ENCODE measurements around the gene PPP1R8. TPM values are rescaled to one million over a fixed set of nuclear protein-coding genes. Genes with fewer than 3 reads are reported as not detected.

The PPP1R8 gene
- total RNA-seq, 2 experiments from 2014 or later: 57.3 to 72.4 TPM

DNA sequence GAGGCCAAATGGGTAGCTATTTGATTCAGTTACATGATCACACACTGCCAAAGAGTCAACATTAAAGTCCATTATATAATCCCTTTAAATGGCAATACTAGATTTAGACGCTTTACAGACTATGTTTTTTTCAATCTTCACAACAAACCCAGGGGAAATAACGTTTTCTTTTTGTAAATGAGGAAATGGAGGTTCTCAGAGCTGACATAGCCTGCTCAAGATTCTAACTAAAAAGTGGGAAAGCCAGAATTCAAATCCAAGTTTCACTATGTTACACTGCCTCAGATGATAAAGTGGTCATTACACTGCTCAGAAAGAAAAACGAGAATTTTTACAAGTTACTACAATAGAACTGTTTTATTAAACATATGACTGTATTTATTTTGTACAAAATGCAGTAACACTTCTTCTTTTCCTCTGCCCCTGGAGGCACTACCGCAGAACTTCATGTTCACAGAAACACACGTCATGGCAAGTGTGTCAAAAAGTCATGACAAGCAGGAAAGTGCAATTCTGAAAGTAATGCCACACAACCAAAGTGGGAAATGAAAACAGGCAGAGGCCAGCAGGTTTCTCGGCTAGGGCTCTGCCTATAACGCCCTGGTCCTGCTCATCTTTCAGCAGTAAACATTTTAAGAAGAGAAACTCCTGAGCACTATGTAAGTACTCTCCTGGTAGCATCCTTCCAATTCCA, 60.8 kb downstream of the PPP1R8 start:
- Histone ChIP-seq H3K9me2 (ENCODE audit: insufficient read depth, low read length) (no peaks in the 10 kb centered on the region), H3K79me2 (ENCODE audit: insufficient read depth, low read depth, low read length) (no peaks in the 10 kb centered on the region), H3K36me3 (ENCODE audit: insufficient read depth, low read length) (peaks cover 80% of the 10 kb centered on the region), H3K9me3 (ENCODE audit: low read length) (no peaks in the 10 kb centered on the region), H3K27ac (ENCODE audit: low read depth, low read length, poor library complexity, severe bottlenecking) (peak overlapping the region; percentile 83), H3K4me1 (ENCODE audit: insufficient read depth, low read length, poor library complexity, severe bottlenecking) (peaks cover 68% of the 10 kb centered on the region), H3K4me3 (ENCODE audit: low read depth, low read length, poor library complexity, severe bottlenecking) (peak overlapping the region; percentile 23), H2AFZ (ENCODE audit: low read length) (no peak overlapping the region), H4K20me1 (ENCODE audit: insufficient read depth, low read length) (no peaks in the 10 kb centered on the region), H3K4me2 (ENCODE audit: low read length) (peak overlapping the region; percentile 54)
- no peak for TF ChIP-seq EZH2phosphoT487 (IDR thresholded peaks at IDR 0.05; ENCODE audit: borderline replicate concordance, low read depth, low read length)
- TF ChIP-seq, protein P1, sequence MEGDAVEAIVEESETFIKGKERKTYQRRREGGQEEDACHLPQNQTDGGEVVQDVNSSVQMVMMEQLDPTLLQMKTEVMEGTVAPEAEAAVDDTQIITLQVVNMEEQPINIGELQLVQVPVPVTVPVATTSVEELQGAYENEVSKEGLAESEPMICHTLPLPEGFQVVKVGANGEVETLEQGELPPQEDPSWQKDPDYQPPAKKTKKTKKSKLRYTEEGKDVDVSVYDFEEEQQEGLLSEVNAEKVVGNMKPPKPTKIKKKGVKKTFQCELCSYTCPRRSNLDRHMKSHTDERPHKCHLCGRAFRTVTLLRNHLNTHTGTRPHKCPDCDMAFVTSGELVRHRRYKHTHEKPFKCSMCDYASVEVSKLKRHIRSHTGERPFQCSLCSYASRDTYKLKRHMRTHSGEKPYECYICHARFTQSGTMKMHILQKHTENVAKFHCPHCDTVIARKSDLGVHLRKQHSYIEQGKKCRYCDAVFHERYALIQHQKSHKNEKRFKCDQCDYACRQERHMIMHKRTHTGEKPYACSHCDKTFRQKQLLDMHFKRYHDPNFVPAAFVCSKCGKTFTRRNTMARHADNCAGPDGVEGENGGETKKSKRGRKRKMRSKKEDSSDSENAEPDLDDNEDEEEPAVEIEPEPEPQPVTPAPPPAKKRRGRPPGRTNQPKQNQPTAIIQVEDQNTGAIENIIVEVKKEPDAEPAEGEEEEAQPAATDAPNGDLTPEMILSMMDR (conservative IDR thresholded peaks at IDR 0.05; ENCODE audit: low read length): peak; percentile 57
- CTCF ChIA-PET (ENCODE audit: unreplicated experiment): interaction anchor here (0.6 kb wide), 2 partner anchors 98 to 163 kb away, joined by 3 read pairs; no protein-coding TSS in a partner anchor
- intact Hi-C loops (cut with micrococcal nuclease; ENCODE audit: unreplicated experiment): loop anchor here (1.0 kb wide), 1 partner anchor 33 kb away; no protein-coding TSS in a partner anchor
- BruUV-seq (replicated peaks): TSS peak; percentile 56
- POLR2A ChIA-PET: interaction anchor here (0.6 to 1.6 kb wide), 3 partner anchors 22 to 195 kb away, joined by 4 to 6 read pairs (median 5); no protein-coding TSS in a partner anchor
- DNase-seq (ENCODE audit: low spot score): peak; percentile 64

DNA sequence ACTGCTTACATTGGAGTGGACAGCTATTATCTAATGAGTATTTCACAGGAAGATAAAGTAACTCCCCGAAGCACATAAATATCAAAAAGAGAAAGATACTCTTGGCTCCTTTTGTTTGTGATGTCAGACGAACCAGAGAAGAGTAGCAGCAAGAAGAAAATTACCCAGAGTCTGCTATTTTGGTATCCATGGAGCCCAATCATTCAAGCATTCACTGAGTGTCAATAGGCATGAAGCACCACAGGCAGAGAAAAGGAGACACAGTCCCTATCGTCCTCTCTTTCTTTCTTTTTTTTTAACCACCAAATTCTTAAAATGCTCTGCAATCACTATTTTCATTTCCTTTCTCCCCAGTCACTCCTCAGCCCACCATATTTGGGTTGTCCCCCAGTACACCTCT, 63.9 kb downstream of the PPP1R8 start:
- Histone ChIP-seq H3K4me3 (ENCODE audit: low read depth, low read length, poor library complexity, severe bottlenecking) (no peak overlapping the region), H3K4me1 (ENCODE audit: insufficient read depth, low read length, poor library complexity, severe bottlenecking) (peaks cover 38% of the 10 kb centered on the region), H2AFZ (ENCODE audit: low read length) (no peak overlapping the region), H4K20me1 (ENCODE audit: insufficient read depth, low read length) (no peaks in the 10 kb centered on the region), H3K36me3 (ENCODE audit: insufficient read depth, low read length) (peaks cover 92% of the 10 kb centered on the region), H3K4me2 (ENCODE audit: low read length) (no peak overlapping the region), H3K79me2 (ENCODE audit: insufficient read depth, low read depth, low read length) (no peaks in the 10 kb centered on the region), H3K9me2 (ENCODE audit: insufficient read depth, low read length) (no peaks in the 10 kb centered on the region), H3K9me3 (ENCODE audit: low read length) (no peaks in the 10 kb centered on the region), H3K27ac (ENCODE audit: low read depth, low read length, poor library complexity, severe bottlenecking) (no peak overlapping the region)
- ChIA-PET CTCF (ENCODE audit: unreplicated experiment) (no interaction called here), POLR2A (interaction anchor here (0.6 to 1.0 kb wide), 2 partner anchors 11 to 39 kb away, joined by 3 read pairs; no protein-coding TSS in a partner anchor)
- no peak for TF ChIP-seq EZH2phosphoT487 (IDR thresholded peaks at IDR 0.05; ENCODE audit: borderline replicate concordance, low read depth, low read length)
- TF ChIP-seq, protein P1 (conservative IDR thresholded peaks at IDR 0.05; ENCODE audit: low read length): no peak
- BruUV-seq (replicated peaks): no TSS peak
- intact Hi-C loops (cut with micrococcal nuclease; ENCODE audit: unreplicated experiment): no loop called here
- DNase-seq (ENCODE audit: low spot score): no peak

Small RNAs within 50 kb of the gene (small RNA-seq; reads per million reads assigned to genes)
- gene RNU6-1245P (not detected), gene SCARNA1 (172 reads per million, percentile 99 among the genes with 10 or more reads in this experiment)

Other genes starting within 250 kb of the PPP1R8 start
- 5.5 and 6.5 TPM in 2 replicates for gene AHDC1, start 226.6 kb upstream of the PPP1R8 start, total RNA-seq (2014; rRNA removed; shearing (Covaris generic))
- gene AHDC1, start 226.6 kb upstream of the PPP1R8 start, total RNA-seq (2022): 8.4 and 13.8 TPM in 2 replicates
- 2.2 and 4.1 TPM in 2 replicates for gene FGR, start 195.6 kb upstream of the PPP1R8 start, total RNA-seq (2014; rRNA removed; shearing (Covaris generic))
- 0.98 and 1.2 TPM in 2 replicates for gene FGR, start 195.6 kb upstream of the PPP1R8 start, total RNA-seq (2022)
- 7.7 and 9.5 TPM in 2 replicates for gene IFI6, start 158.6 kb upstream of the PPP1R8 start, total RNA-seq (2014; rRNA removed; shearing (Covaris generic))
- 6.0 and 6.8 TPM in 2 replicates for gene IFI6, start 158.6 kb upstream of the PPP1R8 start, total RNA-seq (2022)
- gene FAM76A, start 104.8 kb upstream of the PPP1R8 start, total RNA-seq (2014; rRNA removed; shearing (Covaris generic)): 18.6 and 24.6 TPM in 2 replicates
- gene FAM76A, start 104.8 kb upstream of the PPP1R8 start, total RNA-seq (2022): 16.3 and 19.6 TPM in 2 replicates
- gene STX12, start 57.6 kb upstream of the PPP1R8 start, total RNA-seq (2014; rRNA removed; shearing (Covaris generic)): 17.2 and 19.8 TPM in 2 replicates
- gene STX12, start 57.6 kb upstream of the PPP1R8 start, total RNA-seq (2022): 29.7 and 30.1 TPM in 2 replicates
- gene THEMIS2, start 41.8 kb downstream of the PPP1R8 start, total RNA-seq (2014; rRNA removed; shearing (Covaris generic)): 0.98 and 4.1 TPM in 2 replicates
- 15.4 and 20.3 TPM in 2 replicates for gene THEMIS2, start 41.8 kb downstream of the PPP1R8 start, total RNA-seq (2022)
- 56.8 and 74.4 TPM in 2 replicates for gene RPA2, start 83.8 kb downstream of the PPP1R8 start, total RNA-seq (2014; rRNA removed; shearing (Covaris generic))
- 44.3 and 52.7 TPM in 2 replicates for gene RPA2, start 83.8 kb downstream of the PPP1R8 start, total RNA-seq (2022)
- 0.19 and 0.39 TPM in 2 replicates for gene SMPDL3B, start 104.2 kb downstream of the PPP1R8 start, total RNA-seq (2014; rRNA removed; shearing (Covaris generic))
- not detected in 2 replicates for gene SMPDL3B, start 104.2 kb downstream of the PPP1R8 start, total RNA-seq (2022)
- 0.38 and 0.75 TPM in 2 replicates for gene XKR8, start 129.2 kb downstream of the PPP1R8 start, total RNA-seq (2014; rRNA removed; shearing (Covaris generic))
- gene XKR8, start 129.2 kb downstream of the PPP1R8 start, total RNA-seq (2022): 0.70 and 2.3 TPM in 2 replicates